ENCODE measurements around the gene RPS3. TPM values are rescaled to one million over a fixed set of nuclear protein-coding genes. Genes with fewer than 3 reads are reported as not detected.

RPS3 gene
- total and polyA plus RNA-seq, 9 of the 15 experiments (the other 6 are each of a cell fraction or from before 2014, with no cell fraction given): 2,700 to 5,771 (median 3,679) TPM

- no peak for TF ChIP-seq ATF6 (CRISPR knock-in tag; IDR thresholded peaks at IDR 0.05)
- peak; percentile 28; the same call in 1 of the 2 replicates for TF ChIP-seq TFE3 (CRISPR knock-in tag; IDR thresholded peaks at IDR 0.05)
Observed at GRCh38 chr11:75369560-75370255, 29.6 kb upstream of the RPS3 start (continued).

- DNase-seq (ENCODE audit: extremely low read depth in 1 of 4, low spot score in 3 of 4): no peak
- FAIRE-seq: peak; percentile 77
- peak overlapping the region; percentile 8; the same call in 1 of the 2 replicates for H3K4me2 ChIP-seq (ENCODE audit: insufficient read depth, low read length)
- TF ChIP-seq ZNF12 (CRISPR knock-in tag; IDR thresholded peaks at IDR 0.05) (no peak), PKNOX1 (IDR thresholded peaks at IDR 0.05) (peak; percentile 52), NKRF (IDR thresholded peaks at IDR 0.05; ENCODE audit: borderline replicate concordance) (no peak), RBM25 (IDR thresholded peaks at IDR 0.05; ENCODE audit: low read depth, low read length, severe bottlenecking) (no peak), ZNF583 (CRISPR knock-in tag; IDR thresholded peaks at IDR 0.05) (no peak), PRMT5 (CRISPR knock-in tag; IDR thresholded peaks at IDR 0.05) (no peak), YY1 (IDR thresholded peaks at IDR 0.05; ENCODE audit: borderline replicate concordance in 1 of 3, control insufficient read depth in 1 of 3, extremely low read depth in 1 of 3, insufficient read depth in 3 of 3, insufficient read length in 1 of 3, insufficient replicate concordance in 2 of 3, low read depth in 1 of 3, low read length in 2 of 3) (no peak)
Observed at GRCh38 chr11:75371949-75372876, 27.1 kb upstream of the RPS3 start.

More at GRCh38 chr11:75371949-75372876, 27.1 kb upstream of the RPS3 start:
- ATAC-seq: peak; percentile 44
- BruUV-seq (replicated peaks): no TSS peak
- H4K20me1 ChIP-seq (replicated peaks; ENCODE audit: control insufficient read depth, insufficient read depth, low read length): no peaks in the 10 kb centered on the region
- H3K36me3 ChIP-seq (ENCODE audit: control insufficient read depth, insufficient read depth, low read length): no peaks in the 10 kb centered on the region
- peak overlapping the region in 1 of 2 experiments; percentile 83; a peak in 1 of 4 replicates for H3K9ac ChIP-seq (ENCODE audit: insufficient read depth in 1 of 2, low read depth in 2 of 2, low read length in 2 of 2)
- H3K4me1 ChIP-seq (replicated peaks in 1 of 2; ENCODE audit: control insufficient read depth in 2 of 2, insufficient read depth in 2 of 2, low read length in 2 of 2): peaks cover 11 to 15% of the 10 kb centered on the region in 2 experiments
- H3K79me2 ChIP-seq (ENCODE audit: control insufficient read depth, insufficient read depth, low read length): no peaks in the 10 kb centered on the region
- intact Hi-C loops (cut with micrococcal nuclease) (no loop called here), in situ Hi-C loops (cut with MboI) (no loop called here)
- no peaks in the 10 kb centered on the region for H3K9me1 ChIP-seq (ENCODE audit: control insufficient read depth, insufficient read depth, low read length)
- no peaks in the 10 kb centered on the region for H3K27me3 ChIP-seq (ENCODE audit: control insufficient read depth in 2 of 2, insufficient read depth in 2 of 2, low read length in 2 of 2)
- no peak overlapping the region for H3K4me3 ChIP-seq
- CTCF ChIA-PET (ENCODE audit: low intra/inter-chr PET ratio): no interaction called here
- H2AFZ ChIP-seq (ENCODE audit: low read depth, low read length): peak overlapping the region; percentile 83
- H3K9me3 ChIP-seq (replicated peaks; ENCODE audit: control insufficient read depth, insufficient read depth, low read depth, low read length): no peaks in the 10 kb centered on the region; the same call in 1 of the 2 replicates
- POLR2A ChIA-PET: interaction anchor here (0.5 to 1.7 kb wide), 5 partner anchors 8 to 111 kb away, joined by 3 to 9 read pairs (median 3); no protein-coding TSS in a partner anchor
- 26% methylated on average over 8 of the region's 8 CpGs for WGBS (ENCODE audit: insufficient coverage, low coverage, missing lambda C conversion rate)
- no peak overlapping the region for H3K27ac ChIP-seq (ENCODE audit: extremely low read depth, low read depth, low read length)

Measured in K562 (cell line).